ENCODE results near the gene TNFSF15. TPM values are rescaled to one million over a fixed set of nuclear protein-coding genes. Genes with fewer than 3 reads are reported as not detected.

TNFSF15 gene
- total RNA-seq, result 13.6 and 14.3 TPM in 2 replicates
- 7.3 and 8.4 TPM in 2 replicates for polyA plus RNA-seq
- 6.1 and 7.4 TPM in 2 replicates for polyA plus RNA-seq (2011; cell fraction: cytosol; rRNA removed)
- polyA plus RNA-seq (2011; cell fraction: nucleus; rRNA removed), result 19.5 and 23.9 TPM in 2 replicates
- polyA plus RNA-seq (2012), result 25.3 and 36.9 TPM in 2 replicates
- polyA minus RNA-seq, result 16.4 and 19.0 TPM in 2 replicates
- not detected for polyA minus RNA-seq (2011; cell fraction: cytosol; rRNA and poly(A)+ RNA removed)
- polyA minus RNA-seq (2011; cell fraction: nucleus; rRNA and poly(A)+ RNA removed), result 20.4 and 25.1 TPM in 2 replicates
- Bru-seq, nascent RNA, result percentile 88 among the genes with signal in this experiment
- percentile 81 among the genes with signal in this experiment for BruChase-seq, experiment 1, labeled RNA remaining after a 6-hour chase
- percentile 84 among the genes with signal in this experiment for BruChase-seq, experiment 2, labeled RNA remaining after a 2-hour chase
- long read RNA-seq, full-length matches to known transcripts, result 2 of 10 reads
- long read RNA-seq, partial matches to known transcripts, result 0 of 10 reads
- long read RNA-seq, other reads (novel, unspliced or antisense), result 8 of 10 reads

DNA sequence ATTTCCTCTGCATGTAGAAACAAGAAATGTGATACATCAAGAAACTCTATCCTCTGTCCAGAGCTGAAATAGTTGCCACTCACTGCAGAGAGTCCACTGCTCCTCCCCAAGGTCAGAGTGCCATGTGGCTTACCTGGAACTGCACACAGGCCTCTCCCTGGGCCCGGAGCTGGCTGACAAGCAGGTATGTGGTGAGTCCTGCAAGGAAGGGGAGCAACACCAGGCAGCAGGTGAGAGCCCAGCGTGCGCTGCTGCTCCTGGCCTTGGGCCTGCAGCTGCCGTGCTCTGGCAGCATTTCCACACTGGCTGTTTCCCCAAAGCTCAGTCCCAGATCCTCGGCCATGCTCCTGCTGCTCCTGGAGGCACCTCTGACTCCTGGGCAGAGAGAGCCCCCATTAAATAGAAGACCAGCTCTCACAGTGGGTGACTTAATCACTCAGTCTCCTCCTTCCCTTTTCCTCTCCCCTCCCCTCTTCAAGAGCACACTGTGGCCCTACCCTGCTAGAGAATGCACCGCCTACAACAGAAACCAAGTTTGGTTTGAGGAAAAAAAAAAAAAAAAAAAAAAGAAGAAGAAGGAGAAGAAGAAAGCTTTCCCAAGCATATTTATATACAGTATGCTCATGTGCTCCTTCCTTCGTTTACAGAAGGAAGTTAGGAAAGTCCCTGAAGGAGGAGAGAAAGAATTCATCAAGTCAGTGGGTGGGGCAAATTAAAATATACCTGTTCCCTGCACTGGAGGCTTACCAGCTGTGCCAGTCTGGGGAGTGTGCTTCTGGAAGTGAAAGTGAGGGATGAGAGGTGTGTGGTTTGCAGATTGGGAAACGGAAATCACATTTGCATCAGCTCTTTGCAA is at the start of gene TNFSF15:
Gene TNFSF15 (minus strand): TSS at position 370 of the 856 bp plus-strand sequence. CDS start 27 bp downstream, at position 343.
- dilution Hi-C loops (cut with MboI; ENCODE audit: extremely low pct_ligation_motif_present, low sequenced_read_pairs), result no loop called here
- Histone ChIP-seq H3K79me2 (ENCODE audit: control insufficient read depth, insufficient read depth, low read length) (no peaks in the 10 kb centered on the region), H3K27ac (ENCODE audit: insufficient read depth, low read depth, low read length) (peak within 1 kb of the TSS; percentile 64), H3K4me1 (ENCODE audit: control insufficient read depth, extremely low read depth, insufficient read depth, low read length) (peaks cover 38% of the 10 kb centered on the region), H3K9me3 (replicated peaks; ENCODE audit: control insufficient read depth, insufficient read depth, low read length) (no peaks in the 10 kb centered on the region), H3K27me3 (ENCODE audit: control insufficient read depth in 2 of 2, insufficient read depth in 2 of 2, low read length in 2 of 2) (no peaks in the 10 kb centered on the region), H3K9ac (replicated peaks; ENCODE audit: extremely low read depth, insufficient read depth, low read length) (peak within 1 kb of the TSS; percentile 75), H3K9me1 (replicated peaks; ENCODE audit: control insufficient read depth, extremely low read depth, insufficient read depth, low read length) (no peaks in the 10 kb centered on the region), H3K36me3 (ENCODE audit: control insufficient read depth in 2 of 2, extremely low read depth in 1 of 2, insufficient read depth in 2 of 2, low read length in 2 of 2) (no peaks in the 10 kb centered on the region), H3K4me3 (replicated peaks in 1 of 3; ENCODE audit: insufficient read depth in 1 of 3, low read depth in 1 of 3, low read length in 3 of 3) (peak within 1 kb of the TSS; percentile 28 to 57 (median 33)), H3K4me2 (ENCODE audit: insufficient read depth, low read length) (peak within 1 kb of the TSS; percentile 83), H2AFZ (ENCODE audit: low read depth, low read length) (peak within 1 kb of the TSS; percentile 75), H4K20me1 (replicated peaks; ENCODE audit: control insufficient read depth, extremely low read depth, insufficient read depth, low read length) (no peaks in the 10 kb centered on the region)
- intact Hi-C loops (cut with micrococcal nuclease), result loop anchor here (1.0 to 2.0 kb wide), 2 partner anchors 49 to 67 kb away; no protein-coding TSS in a partner anchor
- TSS peak; percentile 58 for BruUV-seq (replicated peaks)
- FAIRE-seq (peak; percentile 74), DNase-seq (ENCODE audit: low read depth, low spot score) (peak; percentile 68)
- TF ChIP-seq POLR2AphosphoS5 (IDR thresholded peaks at IDR 0.05; ENCODE audit: insufficient read depth, low read depth, low read length) (peak; percentile 70), POLR2A (IDR thresholded peaks at IDR 0.05; ENCODE audit: low read depth, low read length) (peak; percentile 54)
- TF ChIP-seq, protein P1, sequence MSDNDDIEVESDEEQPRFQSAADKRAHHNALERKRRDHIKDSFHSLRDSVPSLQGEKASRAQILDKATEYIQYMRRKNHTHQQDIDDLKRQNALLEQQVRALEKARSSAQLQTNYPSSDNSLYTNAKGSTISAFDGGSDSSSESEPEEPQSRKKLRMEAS (IDR thresholded peaks at IDR 0.05; ENCODE audit: insufficient read depth, insufficient read length), result no peak
- ChIA-PET CTCF (interaction anchor here (0.8 to 4.6 kb wide), 10 partner anchors 10 to 135 kb away, joined by 3 to 33 read pairs (median 4); partner anchors contain the start of gene TEX48), POLR2A (interaction anchor here (0.7 to 1.3 kb wide), 4 partner anchors 87 to 96 kb away, joined by 3 to 7 read pairs (median 4); no protein-coding TSS in a partner anchor)
